CD4-positive, alpha-beta T cell (primary cell): ENCODE results near the gene RFC5. TPM values are rescaled to one million over a fixed set of nuclear protein-coding genes. Genes with fewer than 3 reads are reported as not detected.

Source experiments
- ATAC-seq: fragments of 200-7000 bp; cut with Tn5 transposase; one replicate; pipeline ENCODE4 v1.10.0; 2022; ENCODE audit warnings: mild to moderate bottlenecking; ENCODE audit not compliant: poor library complexity
- CTCF ChIA-PET: fragments of 350-600 bp; sonication (Branson Sonifier 250); formaldehyde crosslinking; loops from one replicate; lab custom pipeline; 2021; ENCODE audit warnings: antibody characterized with exemption, inconsistent platforms; lab: Charles Lee
- POLR2A ChIA-PET: fragments of 350-600 bp; sonication (Branson Sonifier 250); formaldehyde crosslinking; loops from one replicate; lab custom pipeline; 2021; ENCODE audit warnings: antibody characterized with exemption, inconsistent platforms; lab: Charles Lee
- DNase-seq, 14 experiments: peaks; one replicate each; pipeline ENCODE4 v3.0.0-alpha.2; 2013 to 2020; ENCODE audit warnings: mixed read lengths in 2 of 14
- H3K27ac ChIP-seq, 2 donors: one replicate each; pipeline versions ENCODE4 v1.5.1 to v1.7.0; 2013; ENCODE audit warnings: low read length in 2 of 2, low read depth in 1 of 2, mild to moderate bottlenecking in 1 of 2
- H3K27me3 ChIP-seq, 2 experiments: 1 replicate in 1 of 2; 2 replicates in 1 of 2; pipeline versions ENCODE4 v1.6.1 to v1.7.0; 2013; ENCODE audit warnings: low read length in 2 of 2, control low read depth in 1 of 2, mild to moderate bottlenecking in 1 of 2, moderate library complexity in 1 of 2; ENCODE audit not compliant: insufficient read depth in 2 of 2, control insufficient read depth in 1 of 2
- H3K36me3 ChIP-seq: one replicate; pipeline ENCODE4 v1.6.1; 2013; ENCODE audit warnings: low read length, control low read depth; ENCODE audit not compliant: insufficient read depth
- H3K4me1 ChIP-seq: one replicate; pipeline ENCODE4 v1.6.1; 2013; ENCODE audit warnings: low read length, control low read depth; ENCODE audit not compliant: insufficient read depth
- H3K4me3 ChIP-seq: one replicate; pipeline ENCODE4 v1.5.1; 2013; ENCODE audit warnings: mild to moderate bottlenecking, low read length, moderate library complexity
- H3K9me3 ChIP-seq, 2 experiments: 1 replicate in 1 of 2; 2 replicates in 1 of 2; pipeline versions ENCODE4 v1.6.1 to v1.7.0; 2013; ENCODE audit warnings: low read length in 2 of 2, mild to moderate bottlenecking in 2 of 2, control low read depth in 1 of 2, moderate library complexity in 1 of 2; ENCODE audit not compliant: control insufficient read depth in 1 of 2, insufficient read depth in 1 of 2
- H3K27ac Mint-ChIP-seq: one replicate; pipeline ENCODE4 v1.8.0; 2020; ENCODE audit warnings: mixed read lengths
- H3K27me3 Mint-ChIP-seq: one replicate; pipeline ENCODE4 v1.8.0; 2021; ENCODE audit warnings: mixed read lengths
- H3K36me3 Mint-ChIP-seq: one replicate; pipeline ENCODE4 v1.8.0; 2021; ENCODE audit warnings: low read depth, mixed read lengths
- H3K4me1 Mint-ChIP-seq: one replicate; pipeline ENCODE4 v1.8.0; 2021; ENCODE audit warnings: low read depth, mixed read lengths
- H3K4me3 Mint-ChIP-seq: one replicate; pipeline ENCODE4 v1.8.0; 2020; ENCODE audit warnings: mild to moderate bottlenecking, mixed read lengths
- H3K9me3 Mint-ChIP-seq: one replicate; pipeline ENCODE4 v1.8.0; 2020; ENCODE audit warnings: mixed read lengths
- CTCF ChIP-seq: fragments of 200-600 bp; IDR thresholded peaks from one replicate; pipeline ENCODE4 v1.8.0; 2022; ENCODE audit warnings: antibody characterized with exemption, mild to moderate bottlenecking
- intact Hi-C, 2 experiments: fragments of 100-400 bp; cut with DNase I in 1 of 2; cut with micrococcal nuclease in 1 of 2; formaldehyde crosslinking; loops; one replicate each; pipeline versions ENCODE4 v1.15.1 to v1.9.0; 2023 to 2025; cut with DNase I, micrococcal nuclease
- total RNA-seq, 174 experiments: library from RNA in 2 of 174; stranded (reverse) in 2 of 174; gene quantifications; one replicate each; pipeline ENCODE4 v1.2.3 and lab custom pipeline; 2021 to 2026

RFC5 gene
- total RNA-seq, 2 experiments from 2014 or later: 8.7 to 9.1 TPM

- no peak for DNase-seq
- Histone ChIP-seq H3K9me3 (no peaks in the 10 kb centered on the region), H3K27me3 (no peaks in the 10 kb centered on the region), H3K4me1 (peaks cover 2% of the 10 kb centered on the region), H3K36me3 (peaks cover 60% of the 10 kb centered on the region), H3K4me3 (no peak overlapping the region), H3K27ac (no peak overlapping the region)
- CTCF ChIA-PET: no interaction called here
- Mint-ChIP-seq H3K9me3 (no peaks in the 10 kb centered on the region), H3K4me1 (peaks cover 10% of the 10 kb centered on the region), H3K4me3 (no peak overlapping the region), H3K27me3 (no peaks in the 10 kb centered on the region), H3K36me3 (peaks cover 88% of the 10 kb centered on the region), H3K27ac (no peak overlapping the region)
- intact Hi-C loops: no loop called here
- TF ChIP-seq CTCF: no peak
- ATAC-seq: no peak
- POLR2A ChIA-PET: no interaction called here
These were observed 6.2 kb downstream of the RFC5 start for GRCh38 chr12:118022728-118023109.

- Mint-ChIP-seq H3K4me3 (no peak overlapping the region), H3K9me3 (no peaks in the 10 kb centered on the region), H3K36me3 (peaks cover 89% of the 10 kb centered on the region), H3K27ac (no peak overlapping the region), H3K27me3 (no peaks in the 10 kb centered on the region), H3K4me1 (peaks cover 4% of the 10 kb centered on the region)
- H3K4me3 ChIP-seq: no peak overlapping the region
- no peaks in the 10 kb centered on the region for H3K27me3 ChIP-seq
- ATAC-seq (no peak), DNase-seq (no peak)
- TF ChIP-seq CTCF: no peak
- H3K9me3 ChIP-seq: no peaks in the 10 kb centered on the region
- CTCF ChIA-PET: no interaction called here
- no peak overlapping the region for H3K27ac ChIP-seq
- intact Hi-C loops: no loop called here
- H3K36me3 ChIP-seq: peaks cover 65% of the 10 kb centered on the region
- POLR2A ChIA-PET: no interaction called here
- H3K4me1 ChIP-seq: no peaks in the 10 kb centered on the region
These were observed 6.9 kb downstream of the RFC5 start for GRCh38 chr12:118023301-118023860.

GRCh38 chr12:118025168-118025567, 8.7 kb downstream of the RFC5 start:
- Mint-ChIP-seq H3K27ac (no peak overlapping the region), H3K9me3 (no peaks in the 10 kb centered on the region), H3K4me3 (no peak overlapping the region), H3K36me3 (peaks cover 90% of the 10 kb centered on the region), H3K4me1 (no peaks in the 10 kb centered on the region), H3K27me3 (no peaks in the 10 kb centered on the region)
- peaks cover 56% of the 10 kb centered on the region for H3K36me3 ChIP-seq
- H3K4me1 ChIP-seq: no peaks in the 10 kb centered on the region
- ChIA-PET CTCF (no interaction called here), POLR2A (no interaction called here)
- ATAC-seq (no peak), DNase-seq (no peak)
- no peaks in the 10 kb centered on the region for H3K27me3 ChIP-seq
- no peaks in the 10 kb centered on the region for H3K9me3 ChIP-seq
- no peak overlapping the region for H3K4me3 ChIP-seq
- no peak for TF ChIP-seq CTCF
- intact Hi-C loops: no loop called here
- H3K27ac ChIP-seq: no peak overlapping the region
